ENCODE measurements around the gene TMEM242.

GRCh38 chr6:157266274-157267101, 56.8 kb downstream of the TMEM242 start:
- no peak for TF ChIP-seq CTCF (IDR thresholded peaks at IDR 0.05; ENCODE audit: poor library complexity, severe bottlenecking)
- no peak for TF ChIP-seq EP300 (conservative IDR thresholded peaks at IDR 0.05; ENCODE audit: poor library complexity, severe bottlenecking)
- TF ChIP-seq POLR2AphosphoS5 (IDR thresholded peaks at IDR 0.05): no peak
- TF ChIP-seq RAD21 (conservative IDR thresholded peaks at IDR 0.05): no peak
- TF ChIP-seq REST (IDR thresholded peaks at IDR 0.05; ENCODE audit: borderline replicate concordance): no peak
- TF ChIP-seq MXI1 (conservative IDR thresholded peaks at IDR 0.05; ENCODE audit: poor library complexity, severe bottlenecking): no peak
- no peak for TF ChIP-seq TAF1 (IDR thresholded peaks at IDR 0.05; ENCODE audit: low read depth)
- no peak for TF ChIP-seq EZH2 (IDR thresholded peaks at IDR 0.05; ENCODE audit: borderline replicate concordance, insufficient read depth, low read length, poor library complexity, severe bottlenecking)
- TF ChIP-seq SMC3 (conservative IDR thresholded peaks at IDR 0.05; ENCODE audit: poor library complexity): no peak
